ENCODE measurements around the gene HIPK2. TPM values are rescaled to one million over a fixed set of nuclear protein-coding genes. Genes with fewer than 3 reads are reported as not detected.

Gene HIPK2
- total RNA-seq, 2 experiments from 2014 or later: 17.3 to 17.6 TPM

DNA sequence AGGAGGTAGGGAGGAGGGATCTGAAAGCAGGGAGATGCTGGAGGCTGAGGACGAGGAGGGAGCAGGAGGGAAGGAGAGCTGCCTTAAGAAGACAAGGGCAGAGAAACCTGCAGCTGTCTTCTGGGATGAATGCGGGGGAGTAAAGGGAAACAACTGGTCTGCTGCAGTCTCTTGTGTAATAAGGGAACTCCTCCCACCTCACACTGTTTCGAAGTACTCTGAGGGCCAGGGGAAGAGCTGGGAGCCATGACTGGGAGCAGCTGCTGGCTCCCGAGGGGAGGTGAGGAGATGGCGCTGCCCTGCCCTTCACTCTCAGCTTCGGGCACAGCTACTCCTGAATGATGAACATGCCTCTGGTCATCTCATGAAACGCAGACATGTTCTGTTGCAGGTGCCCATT is 189.2 kb downstream of the HIPK2 start:
- ATAC-seq (no peak), DNase-seq (no peak)
- POLR2A ChIA-PET: no interaction called here
- H3K27me3 Mint-ChIP-seq: no peaks in the 10 kb centered on the region
- intact Hi-C loops (cut with micrococcal nuclease): no loop called here
- no peak overlapping the region for H3K27ac Mint-ChIP-seq
- TF ChIP-seq, protein P1, sequence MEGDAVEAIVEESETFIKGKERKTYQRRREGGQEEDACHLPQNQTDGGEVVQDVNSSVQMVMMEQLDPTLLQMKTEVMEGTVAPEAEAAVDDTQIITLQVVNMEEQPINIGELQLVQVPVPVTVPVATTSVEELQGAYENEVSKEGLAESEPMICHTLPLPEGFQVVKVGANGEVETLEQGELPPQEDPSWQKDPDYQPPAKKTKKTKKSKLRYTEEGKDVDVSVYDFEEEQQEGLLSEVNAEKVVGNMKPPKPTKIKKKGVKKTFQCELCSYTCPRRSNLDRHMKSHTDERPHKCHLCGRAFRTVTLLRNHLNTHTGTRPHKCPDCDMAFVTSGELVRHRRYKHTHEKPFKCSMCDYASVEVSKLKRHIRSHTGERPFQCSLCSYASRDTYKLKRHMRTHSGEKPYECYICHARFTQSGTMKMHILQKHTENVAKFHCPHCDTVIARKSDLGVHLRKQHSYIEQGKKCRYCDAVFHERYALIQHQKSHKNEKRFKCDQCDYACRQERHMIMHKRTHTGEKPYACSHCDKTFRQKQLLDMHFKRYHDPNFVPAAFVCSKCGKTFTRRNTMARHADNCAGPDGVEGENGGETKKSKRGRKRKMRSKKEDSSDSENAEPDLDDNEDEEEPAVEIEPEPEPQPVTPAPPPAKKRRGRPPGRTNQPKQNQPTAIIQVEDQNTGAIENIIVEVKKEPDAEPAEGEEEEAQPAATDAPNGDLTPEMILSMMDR (IDR thresholded peaks at IDR 0.05): no peak
- CTCF ChIA-PET: interaction anchor here (1.5 to 2.9 kb wide), 4 partner anchors 13 to 414 kb away, joined by 4 to 29 read pairs (median 9); no protein-coding TSS in a partner anchor
- no peak overlapping the region for H3K4me3 Mint-ChIP-seq
- H3K4me1 Mint-ChIP-seq (ENCODE audit: low read depth): peaks cover 4% of the 10 kb centered on the region
- H3K36me3 Mint-ChIP-seq (ENCODE audit: low read depth): peaks cover 20% of the 10 kb centered on the region
- H3K9me3 Mint-ChIP-seq: no peaks in the 10 kb centered on the region

DNA sequence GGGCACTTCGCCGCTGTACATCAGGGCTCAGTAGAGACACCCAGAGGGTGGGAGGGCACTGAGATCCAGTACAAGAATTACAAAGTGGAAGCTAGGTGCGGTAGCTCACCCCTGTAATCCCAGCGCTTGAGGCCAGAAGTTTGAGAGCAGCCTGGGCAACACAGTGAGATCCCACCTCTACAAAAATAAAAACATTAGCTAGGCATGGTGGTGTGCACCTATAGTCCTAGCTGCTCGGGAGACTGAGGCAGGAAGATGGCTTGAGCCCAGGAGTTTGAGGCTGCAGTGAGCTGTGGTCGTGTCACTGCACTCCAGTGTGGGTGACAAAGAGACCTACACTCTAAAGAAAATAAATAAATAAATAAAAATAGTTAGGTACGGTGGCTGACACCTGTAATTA is 190.3 kb downstream of the HIPK2 start:
- Mint-ChIP-seq H3K36me3 (ENCODE audit: low read depth) (peaks cover 18% of the 10 kb centered on the region), H3K27ac (no peak overlapping the region), H3K4me3 (no peak overlapping the region), H3K4me1 (ENCODE audit: low read depth) (peaks cover 12% of the 10 kb centered on the region), H3K9me3 (no peaks in the 10 kb centered on the region), H3K27me3 (no peaks in the 10 kb centered on the region)
- POLR2A ChIA-PET: no interaction called here
- intact Hi-C loops (cut with micrococcal nuclease): no loop called here
- CTCF ChIA-PET: interaction anchor here (0.9 to 2.8 kb wide), 2 partner anchors 14 to 415 kb away, joined by 3 to 8 read pairs; no protein-coding TSS in a partner anchor
- TF ChIP-seq, protein P1 (IDR thresholded peaks at IDR 0.05): no peak
- DNase-seq: no peak
- no peak for ATAC-seq

DNA sequence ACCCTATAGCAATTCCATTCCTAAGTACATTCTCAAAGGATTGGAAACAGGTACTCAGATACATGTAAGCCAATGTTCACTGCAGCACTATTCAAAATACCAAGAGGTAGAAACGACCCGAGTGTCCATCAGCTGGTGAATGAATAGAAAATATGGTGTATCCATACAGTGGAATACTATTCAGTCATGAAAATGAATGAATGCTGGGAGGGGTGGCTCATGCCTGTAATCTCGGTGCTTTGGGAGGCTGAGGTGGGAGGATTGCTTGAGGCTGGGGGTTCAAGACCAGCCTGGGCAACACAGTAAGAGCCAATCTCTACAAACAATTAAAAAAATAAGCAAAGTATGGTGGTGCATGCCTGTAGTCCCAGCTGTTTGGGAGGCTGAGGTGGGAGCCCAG is 191.5 kb downstream of the HIPK2 start:
- no peak overlapping the region for H3K27ac Mint-ChIP-seq

DNA sequence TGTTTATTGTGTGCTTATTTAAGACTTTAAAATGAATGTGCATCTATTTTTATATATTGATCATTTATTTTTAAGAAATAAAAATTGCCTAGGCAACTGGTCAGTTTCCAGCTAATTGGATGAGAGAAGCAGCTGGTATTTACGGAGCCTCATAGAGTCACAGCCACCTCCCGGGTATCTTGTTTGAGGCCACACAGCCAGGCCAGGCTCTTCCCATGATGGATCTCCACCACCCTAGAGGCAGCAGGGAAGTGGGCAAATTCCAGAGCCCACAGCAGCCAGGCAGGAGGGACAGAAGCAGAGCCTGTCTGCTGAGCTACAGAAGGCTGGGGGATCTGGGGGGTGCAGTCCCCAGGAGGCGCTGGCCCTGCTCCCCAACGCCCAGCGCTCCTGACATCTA is 192.8 kb downstream of the HIPK2 start:
- TF ChIP-seq, protein P1 (IDR thresholded peaks at IDR 0.05): no peak
- ChIA-PET POLR2A (interaction anchor here (0.5 kb wide), 1 partner anchor 483 kb away, joined by 3 read pairs; no protein-coding TSS in a partner anchor), CTCF (interaction anchor here (2.4 kb wide), 1 partner anchor 17 kb away, joined by 11 read pairs; no protein-coding TSS in a partner anchor)
- Mint-ChIP-seq H3K4me3 (no peak overlapping the region), H3K27ac (no peak overlapping the region), H3K4me1 (ENCODE audit: low read depth) (peaks cover 15% of the 10 kb centered on the region), H3K27me3 (no peaks in the 10 kb centered on the region), H3K36me3 (ENCODE audit: low read depth) (peaks cover 10% of the 10 kb centered on the region), H3K9me3 (no peaks in the 10 kb centered on the region)
- intact Hi-C loops (cut with micrococcal nuclease): no loop called here
- DNase-seq (no peak), ATAC-seq (no peak)

More for the DNA sequence above, 191.5 kb downstream of the HIPK2 start:
- H3K9me3 Mint-ChIP-seq: no peaks in the 10 kb centered on the region
- ChIA-PET POLR2A (no interaction called here), CTCF (interaction anchor here (2.4 kb wide), 1 partner anchor 16 kb away, joined by 11 read pairs; no protein-coding TSS in a partner anchor)
- no peak overlapping the region for H3K4me3 Mint-ChIP-seq
- ATAC-seq (no peak), DNase-seq (no peak)
- peaks cover 13% of the 10 kb centered on the region for H3K36me3 Mint-ChIP-seq (ENCODE audit: low read depth)
- intact Hi-C loops (cut with micrococcal nuclease): no loop called here
- TF ChIP-seq, protein P1 (IDR thresholded peaks at IDR 0.05): no peak
- peaks cover 15% of the 10 kb centered on the region for H3K4me1 Mint-ChIP-seq (ENCODE audit: low read depth)
- H3K27me3 Mint-ChIP-seq: no peaks in the 10 kb centered on the region

DNA sequence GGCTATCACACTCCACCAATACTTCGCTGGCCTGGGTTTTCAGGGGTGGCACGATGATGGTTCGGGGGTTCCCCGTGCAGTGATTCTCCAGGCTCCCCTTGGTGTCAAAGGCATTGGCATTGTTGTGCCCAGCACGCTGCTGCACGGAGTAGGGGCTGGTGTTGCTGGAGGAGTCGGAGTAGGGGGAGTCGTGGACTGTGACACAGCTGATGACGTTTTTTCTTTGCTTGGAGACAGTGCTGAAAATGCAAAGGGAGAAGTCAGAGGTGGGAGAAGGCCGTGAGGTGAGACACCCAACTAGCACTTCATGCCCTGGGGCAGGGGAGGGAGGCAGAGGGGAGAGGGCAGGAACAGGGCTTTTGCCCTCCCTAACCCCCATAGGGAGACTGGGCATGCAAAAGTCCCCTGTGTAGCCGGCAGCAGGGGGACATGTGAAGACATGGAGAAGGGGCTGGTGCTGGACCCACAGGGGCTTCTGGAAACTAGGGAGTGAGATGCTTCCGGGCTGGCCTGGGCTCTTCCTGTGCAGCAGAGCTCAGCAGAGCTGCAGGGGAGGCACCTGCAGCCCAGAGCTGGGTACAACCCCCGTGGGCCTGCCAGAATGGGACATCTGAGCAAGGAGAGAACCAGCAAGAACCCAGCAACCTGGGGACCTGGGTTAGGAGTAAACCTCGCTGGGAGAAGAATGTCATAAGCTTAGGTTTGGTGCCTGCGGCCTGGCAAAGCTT is 193.8 kb downstream of the HIPK2 start:
- Mint-ChIP-seq H3K9me3 (no peaks in the 10 kb centered on the region), H3K27me3 (no peaks in the 10 kb centered on the region), H3K27ac (no peak overlapping the region), H3K36me3 (ENCODE audit: low read depth) (peaks cover 7% of the 10 kb centered on the region), H3K4me1 (ENCODE audit: low read depth) (peaks cover 15% of the 10 kb centered on the region), H3K4me3 (no peak overlapping the region)
- ChIA-PET POLR2A (no interaction called here), CTCF (interaction anchor here (1.0 to 2.4 kb wide), 2 partner anchors 18 to 81 kb away, joined by 3 to 11 read pairs; no protein-coding TSS in a partner anchor)
- DNase-seq: no peak
- TF ChIP-seq, protein P1 (IDR thresholded peaks at IDR 0.05): no peak
- intact Hi-C loops (cut with micrococcal nuclease): no loop called here
- no peak for ATAC-seq

All from activated CD8-positive, alpha-beta T cell treated with anti-CD3 and anti-CD28 coated beads for 36 hours (primary cell).